H54 (cell line): ENCODE measurements around the gene NPDC1.

Source experiments
- DNase-seq: peaks from one replicate; pipeline ENCODE4 v3.0.0; 2011; ENCODE audit warnings: low spot score, mixed read lengths; ENCODE audit not compliant: insufficient read length
- FAIRE-seq: peaks from 3 replicates; lab custom pipeline; 2011; peaks lifted over from hg19 to GRCh38; lab: Jason Lieb, UNC
- POLR2A ChIP-seq: IDR thresholded peaks from 2 replicates; pipeline ENCODE4 v1.6.1; 2011; ENCODE audit warnings: low read depth, mild to moderate bottlenecking, low read length

Gene NPDC1

GRCh38 chr9:137080260-137081122 lies 34.5 kb upstream of the NPDC1 start:
- no peak for FAIRE-seq
- DNase-seq = no peak
- no peak for TF ChIP-seq POLR2A

- DNase-seq = no peak
- FAIRE-seq = no peak
- TF ChIP-seq POLR2A = no peak
These were observed 33.4 kb upstream of the NPDC1 start for GRCh38 chr9:137079401-137079787.

- TF ChIP-seq POLR2A = no peak
- no peak for DNase-seq
- FAIRE-seq = no peak
These were observed 32.9 kb upstream of the NPDC1 start for GRCh38 chr9:137078701-137079400.

- TF ChIP-seq POLR2A = no peak
These were observed 32.0 kb upstream of the NPDC1 start for GRCh38 chr9:137077758-137078693.

GRCh38 chr9:137077010-137077747 lies 31.2 kb upstream of the NPDC1 start, which contains the start of gene UAP1L1:
Gene UAP1L1, plus strand, starts transcription at chr9:137077517. Its CDS starts 16 bp downstream, at chr9:137077533.
- peak; percentile 95 for DNase-seq
- TF ChIP-seq POLR2A = peak; percentile 88
- FAIRE-seq = no peak

More at GRCh38 chr9:137077758-137078693, 32.0 kb upstream of the NPDC1 start:
- FAIRE-seq (no peak), DNase-seq (no peak)

- TF ChIP-seq POLR2A = no peak
- DNase-seq = no peak
- no peak for FAIRE-seq
These were observed 30.6 kb upstream of the NPDC1 start for GRCh38 chr9:137076636-137077009.

- TF ChIP-seq POLR2A = no peak
- FAIRE-seq (no peak), DNase-seq (no peak)
These were observed 29.3 kb upstream of the NPDC1 start for GRCh38 chr9:137075275-137075775.

- FAIRE-seq (no peak), DNase-seq (no peak)
- TF ChIP-seq POLR2A = no peak
These were observed 28.8 kb upstream of the NPDC1 start for GRCh38 chr9:137074657-137075274.

- no peak for TF ChIP-seq POLR2A
- DNase-seq (no peak), FAIRE-seq (no peak)
These were observed 28.0 kb upstream of the NPDC1 start for GRCh38 chr9:137073992-137074399.

- FAIRE-seq (no peak), DNase-seq (no peak)
- TF ChIP-seq POLR2A = no peak
These were observed 25.3 kb upstream of the NPDC1 start for GRCh38 chr9:137071282-137071681.

- DNase-seq (no peak), FAIRE-seq (no peak)
- TF ChIP-seq POLR2A = no peak
These were observed 24.9 kb upstream of the NPDC1 start for GRCh38 chr9:137070906-137071275.

GRCh38 chr9:137070201-137070905 lies 24.4 kb upstream of the NPDC1 start, which contains the start of gene SAPCD2:
Gene SAPCD2, minus strand, starts transcription at chr9:137070557. Its CDS starts 97 bp downstream, at chr9:137070460.
- peak; percentile 100 for DNase-seq

More at GRCh38 chr9:137070201-137070905, 24.4 kb upstream of the NPDC1 start, which contains the start of gene SAPCD2:
- peak; percentile 70 for FAIRE-seq
- TF ChIP-seq POLR2A = peak; percentile 63
